GM19043 (cell line): Measurements from ENCODE around the gene TUBA1C.
"Not testable (repeated sequence)": the region's sequence is repeated elsewhere in the genome, so short reads cannot be mapped to it uniquely, and the experiment has no call there.

Source experiments
- ATAC-seq: cut with Tn5 transposase; IDR thresholded peaks from one replicate; pipeline ENCODE4 v1.9.1; 2021; ENCODE audit warnings: low read depth; ENCODE audit not compliant: unreplicated experiment

The TUBA1C gene

DNA sequence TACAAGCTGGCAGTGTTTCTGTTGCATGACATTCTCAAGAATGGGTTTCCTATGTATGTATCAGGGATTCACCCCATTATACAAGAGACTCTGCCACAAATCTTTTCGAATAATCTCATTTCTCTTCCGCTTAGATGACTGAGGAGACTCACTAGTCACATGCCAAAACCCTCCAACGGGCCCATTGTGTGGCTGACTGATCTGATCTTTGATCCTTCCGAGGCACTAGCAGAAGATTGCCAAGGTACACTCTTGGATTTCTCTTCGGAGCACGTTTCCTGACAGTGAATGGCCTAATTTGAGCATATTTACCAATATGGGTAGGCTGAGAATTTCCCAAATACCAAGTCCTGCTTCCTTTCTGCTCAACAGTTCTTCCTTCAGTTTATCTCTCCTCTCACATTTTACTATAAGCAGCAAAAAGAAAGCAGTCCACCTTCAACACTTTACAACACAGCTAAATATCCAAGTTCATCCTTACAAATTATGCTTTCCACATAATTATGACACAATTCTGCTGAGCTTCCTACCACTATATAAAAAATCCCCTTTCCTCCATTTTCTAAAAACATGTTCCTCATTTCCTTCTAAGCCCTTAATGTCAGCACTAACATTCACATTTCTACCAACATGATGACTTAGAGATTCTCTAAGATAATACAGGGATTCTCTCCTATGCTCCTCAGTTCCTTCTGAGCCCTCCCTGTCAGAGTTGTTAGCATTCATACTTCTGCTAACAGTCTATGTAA lies 41.1 kb downstream of the TUBA1C start:
- no peak for ATAC-seq

GRCh38 chr12:49309386-49309785 lies 44.5 kb downstream of the TUBA1C start:
- no peak for ATAC-seq

GRCh38 chr12:49310451-49311000 lies 45.6 kb downstream of the TUBA1C start:
- not testable (repeated sequence) for ATAC-seq

DNA sequence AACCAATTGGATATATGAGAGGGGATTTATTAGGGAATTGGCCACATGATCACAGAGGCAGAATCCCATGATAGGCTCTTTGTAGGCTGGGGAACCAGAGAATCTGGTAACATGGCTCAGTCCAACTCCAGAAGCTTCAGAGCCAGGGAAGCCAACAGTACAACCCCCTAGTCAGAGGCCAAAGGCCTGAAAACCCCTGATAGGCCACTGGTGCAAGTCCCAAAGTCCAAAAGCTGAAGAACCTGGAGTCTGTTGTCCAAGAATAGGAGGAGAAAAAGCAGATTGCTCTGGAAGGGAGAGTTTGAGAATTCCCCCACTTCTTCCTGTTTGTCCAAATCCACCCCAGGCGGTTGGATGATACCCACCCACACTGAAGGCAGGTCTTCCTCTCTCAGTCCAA lies 49.9 kb downstream of the TUBA1C start:
- ATAC-seq: no peak

DNA sequence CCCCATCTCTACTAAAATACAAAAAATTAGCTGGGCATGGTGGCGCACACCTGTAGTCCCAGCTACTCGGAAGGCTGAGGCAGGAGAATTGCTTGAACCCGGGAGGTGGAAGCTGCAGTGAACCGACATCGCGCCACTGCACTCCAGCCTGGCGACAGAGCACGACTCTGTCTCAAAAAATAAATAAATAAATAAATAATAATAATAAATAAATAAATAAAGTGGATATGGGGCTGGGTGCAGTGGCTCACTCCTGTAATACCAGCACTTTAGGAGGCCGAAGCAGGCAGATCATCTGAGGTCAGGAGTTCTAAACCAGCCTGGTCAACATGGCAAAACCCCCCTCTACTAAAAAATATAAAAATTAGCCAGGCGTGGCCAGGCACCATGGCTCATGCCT lies 52.2 kb downstream of the TUBA1C start:
- ATAC-seq: not testable (repeated sequence)

DNA sequence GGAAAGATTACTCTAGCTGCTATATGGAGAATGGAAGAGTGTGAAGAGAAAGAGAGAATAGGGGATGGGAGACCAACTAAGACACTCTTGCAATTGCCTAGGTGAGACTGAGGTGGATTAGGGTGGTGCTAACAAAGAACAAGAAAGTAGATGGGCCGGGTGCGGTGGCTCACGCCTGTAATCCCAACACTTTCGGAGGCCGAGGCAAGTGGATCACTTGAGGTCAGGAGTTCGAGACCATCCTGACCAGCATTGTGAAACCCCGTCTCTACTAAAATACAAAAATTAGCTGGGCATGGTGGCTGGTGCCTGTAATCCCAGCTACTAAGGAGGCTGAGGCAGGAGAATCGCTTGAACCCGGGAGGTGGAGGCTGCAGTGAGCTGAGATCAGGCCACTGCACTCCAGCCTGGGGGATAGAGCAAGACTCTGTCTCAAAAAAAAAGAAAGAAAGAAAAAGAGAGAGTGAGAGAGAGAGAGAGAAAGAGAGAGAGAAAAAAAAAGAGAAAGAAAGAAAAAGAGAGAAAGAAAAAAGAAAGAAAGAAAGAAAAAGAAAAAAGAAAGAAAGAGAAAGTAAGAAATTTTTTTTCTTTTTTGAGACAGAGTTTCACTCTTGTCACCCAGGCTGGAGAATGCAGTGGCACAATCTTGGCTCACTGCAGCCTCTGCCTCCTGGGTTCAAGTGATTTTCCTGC lies 55.7 kb downstream of the TUBA1C start:
- not testable (repeated sequence) for ATAC-seq

DNA sequence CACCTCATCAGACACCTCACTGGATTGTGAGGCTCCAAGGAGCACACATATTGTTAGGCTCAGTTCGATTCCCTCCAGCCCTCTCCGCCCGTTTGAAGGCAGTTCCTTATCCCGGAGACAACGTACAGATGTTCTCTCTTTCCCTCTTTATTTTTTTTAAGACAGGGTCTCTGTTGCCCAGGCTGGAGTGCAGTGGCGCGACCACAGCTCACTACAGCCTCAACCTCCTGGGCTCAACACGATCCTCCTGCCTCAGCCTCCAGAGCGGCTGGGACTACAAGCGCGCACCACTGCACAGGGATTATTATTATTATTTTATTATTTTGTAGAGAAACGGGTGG lies 57.5 kb downstream of the TUBA1C start:
- ATAC-seq: no peak

DNA sequence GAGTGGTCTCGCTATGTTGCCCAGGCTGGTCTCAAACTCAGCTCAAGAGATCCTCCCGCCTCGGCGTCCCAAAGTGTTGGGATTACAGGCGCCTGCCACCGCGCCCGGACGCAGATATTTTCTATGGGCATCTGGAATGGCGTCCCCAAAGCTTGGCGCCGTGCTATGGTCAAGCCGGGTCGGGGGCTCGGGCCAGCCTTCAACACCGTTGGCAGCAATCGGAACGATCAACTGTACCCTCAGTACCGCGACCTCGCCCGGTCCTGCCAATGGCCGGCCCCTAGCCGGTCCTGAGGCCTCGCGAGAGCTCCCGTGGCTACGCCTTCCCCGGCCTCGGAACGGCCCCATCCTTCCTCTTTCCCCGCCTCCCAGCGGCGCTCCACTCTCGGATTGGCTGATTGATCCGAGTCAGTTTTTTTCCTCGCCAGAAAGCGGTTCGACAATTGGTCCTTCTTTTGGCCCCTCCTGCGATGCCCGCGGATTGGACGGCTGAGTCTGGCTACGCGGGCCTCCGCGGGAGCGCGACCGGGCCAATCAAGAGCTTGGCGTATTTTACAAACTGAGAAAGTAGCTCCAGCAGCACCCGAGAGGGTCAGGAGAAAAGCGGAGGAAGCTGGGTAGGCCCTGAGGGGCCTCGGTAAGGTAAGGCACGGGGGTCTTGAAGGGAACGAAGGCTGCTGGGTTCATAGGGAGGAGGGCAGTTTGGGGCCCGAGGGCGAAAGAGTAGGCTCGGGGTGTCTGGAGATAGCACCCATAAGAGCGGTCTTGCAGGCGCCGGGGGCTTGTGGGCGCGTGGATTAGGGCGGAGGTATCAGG lies 58.0 kb downstream of the TUBA1C start, which contains the start of gene TROAP:
TROAP (plus strand) TSS at position 548 of the 816 bp plus-strand sequence. CDS start 354 bp downstream, outside the sequence.
- ATAC-seq: peak; percentile 96

DNA sequence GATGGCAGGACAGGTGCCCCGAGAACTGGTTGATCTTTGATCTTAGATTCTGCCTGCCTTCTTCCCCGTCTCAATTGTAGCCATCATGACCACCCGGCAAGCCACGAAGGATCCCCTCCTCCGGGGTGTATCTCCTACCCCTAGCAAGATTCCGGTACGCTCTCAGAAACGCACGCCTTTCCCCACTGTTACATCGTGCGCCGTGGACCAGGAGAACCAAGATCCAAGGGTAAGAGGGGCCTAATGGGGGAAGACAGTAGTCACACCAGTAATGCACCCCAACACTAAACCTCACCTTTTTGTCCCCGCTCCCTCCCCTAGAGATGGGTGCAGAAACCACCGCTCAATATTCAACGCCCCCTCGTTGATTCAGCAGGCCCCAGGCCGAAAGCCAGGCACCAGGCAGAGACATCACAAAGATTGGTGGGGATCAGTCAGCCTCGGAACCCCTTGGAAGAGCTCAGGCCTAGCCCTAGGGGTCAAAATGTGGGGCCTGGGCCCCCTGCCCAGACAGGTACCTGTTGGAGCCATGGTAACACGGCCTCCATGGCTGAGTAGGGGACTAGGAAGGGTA lies 58.7 kb downstream of the TUBA1C start:
- ATAC-seq: no peak
